Stimulated activated CD4-positive, alpha-beta T cell treated with anti-CD3 and anti-CD28 coated beads, TNF-alpha, amount 100 ng/mL, for 48 hours (primary cell): ENCODE data around the gene CFAP57.

Source experiments
- DNase-seq, 3 donors: peaks; one replicate each; pipeline ENCODE4 v3.0.0-alpha.2; 2020; ENCODE audit warnings: low read depth in 3 of 3

The CFAP57 gene

GRCh38 chr1:43255438-43256210 is 83.5 kb downstream of the CFAP57 start:
- no peak for DNase-seq

- DNase-seq = no peak
Observed at GRCh38 chr1:43256675-43257570, 84.8 kb downstream of the CFAP57 start.

- DNase-seq = no peak
Observed at GRCh38 chr1:43258370-43258769, 86.2 kb downstream of the CFAP57 start.

DNA sequence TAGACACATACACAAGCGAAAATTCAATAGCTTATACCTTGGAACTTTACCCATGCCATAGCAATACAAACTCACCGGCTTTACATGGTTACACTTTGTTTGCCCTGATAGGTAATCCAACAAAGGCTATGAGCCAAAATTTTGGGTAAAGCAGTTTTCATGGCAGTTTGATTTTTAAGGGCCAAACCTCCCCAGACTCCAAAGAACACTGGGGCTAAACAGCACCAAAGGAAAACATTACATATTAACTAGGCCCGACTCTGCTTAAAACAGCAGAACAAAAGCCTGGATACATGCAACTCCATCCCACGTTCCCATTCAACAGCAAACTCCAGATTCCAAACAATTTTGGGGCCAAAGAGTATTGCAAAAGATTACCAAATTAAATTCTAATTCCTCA is 93.3 kb downstream of the CFAP57 start:
- DNase-seq = no peak

DNA sequence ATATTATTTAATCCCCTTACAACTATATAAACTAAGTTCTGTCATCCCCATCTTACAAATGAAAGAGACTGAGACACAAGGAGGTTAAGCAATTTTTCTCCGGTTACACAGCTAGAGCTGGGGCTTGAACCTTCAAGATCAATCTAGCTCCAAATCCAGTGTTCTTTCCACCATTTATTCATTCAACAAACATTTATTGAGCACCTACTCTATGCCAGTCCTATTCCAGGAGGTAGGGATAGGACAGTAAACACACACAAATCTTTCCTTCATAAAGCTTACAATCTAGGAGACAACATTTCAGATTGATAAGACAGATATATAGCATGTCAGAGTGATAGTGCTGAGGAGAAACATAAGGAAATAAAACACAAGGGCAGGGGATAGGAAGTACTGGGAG is 94.8 kb downstream of the CFAP57 start:
- DNase-seq = no peak

DNA sequence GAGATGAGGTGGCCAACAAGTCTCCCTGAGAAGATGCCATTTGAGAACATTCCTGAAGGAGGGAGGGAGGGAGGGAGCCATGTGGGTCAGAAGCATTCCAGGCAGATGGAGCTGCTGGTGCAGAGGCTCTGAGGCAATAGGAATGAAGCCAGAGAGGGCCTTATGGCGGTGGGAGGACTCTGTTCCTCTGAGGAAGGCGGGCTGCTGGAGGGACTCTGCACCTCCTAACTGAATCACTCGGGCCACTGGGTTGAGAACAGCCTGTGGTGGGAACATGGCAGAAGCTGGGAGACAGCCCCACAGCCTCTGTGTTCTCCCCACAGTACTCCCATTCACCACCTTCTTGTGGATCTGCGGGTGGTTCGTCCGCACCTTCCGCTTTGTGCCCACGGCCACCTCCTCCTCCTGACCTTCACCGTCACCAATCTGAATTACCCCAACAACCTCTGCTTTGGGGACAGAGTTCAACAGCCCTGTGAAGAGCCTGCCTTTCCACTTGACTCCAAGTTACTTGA is 95.2 kb downstream of the CFAP57 start:
- DNase-seq = no peak

DNA sequence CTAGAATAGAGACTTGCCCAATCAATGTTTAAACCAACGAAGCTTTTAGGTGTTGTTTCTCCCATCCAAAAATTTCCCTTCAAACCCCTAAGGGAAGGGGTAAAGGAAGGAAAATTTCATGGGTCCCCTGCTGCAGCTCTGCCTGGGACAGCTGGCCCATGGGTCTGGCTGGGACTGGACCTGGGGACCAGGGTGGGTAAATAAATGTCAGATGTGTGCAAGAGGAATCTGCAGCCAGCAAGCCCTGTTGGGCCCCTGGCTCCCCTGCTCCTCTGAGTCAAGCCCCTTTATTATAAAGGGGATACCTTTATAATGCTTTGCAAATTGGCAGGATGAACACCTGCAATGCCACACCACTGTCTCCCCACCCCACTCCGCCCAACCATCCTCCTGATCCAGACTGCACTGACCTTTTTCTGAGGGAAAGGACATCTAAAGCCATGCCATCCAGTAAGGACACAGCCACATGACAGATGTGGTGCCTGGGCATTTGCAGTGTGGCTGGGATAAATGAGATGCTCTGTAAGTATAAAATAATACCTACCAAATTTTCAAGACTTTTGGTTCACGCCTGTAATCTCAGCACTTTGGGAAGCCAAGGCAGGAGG is 95.8 kb downstream of the CFAP57 start:
- DNase-seq = no peak

- DNase-seq = no peak
Observed at GRCh38 chr1:43269627-43270375, 97.7 kb downstream of the CFAP57 start, which contains the start of gene TMEM125. Gene TMEM125, plus strand, starts transcription at chr1:43269983. Its CDS starts 2,740 bp downstream, at chr1:43272723.

DNA sequence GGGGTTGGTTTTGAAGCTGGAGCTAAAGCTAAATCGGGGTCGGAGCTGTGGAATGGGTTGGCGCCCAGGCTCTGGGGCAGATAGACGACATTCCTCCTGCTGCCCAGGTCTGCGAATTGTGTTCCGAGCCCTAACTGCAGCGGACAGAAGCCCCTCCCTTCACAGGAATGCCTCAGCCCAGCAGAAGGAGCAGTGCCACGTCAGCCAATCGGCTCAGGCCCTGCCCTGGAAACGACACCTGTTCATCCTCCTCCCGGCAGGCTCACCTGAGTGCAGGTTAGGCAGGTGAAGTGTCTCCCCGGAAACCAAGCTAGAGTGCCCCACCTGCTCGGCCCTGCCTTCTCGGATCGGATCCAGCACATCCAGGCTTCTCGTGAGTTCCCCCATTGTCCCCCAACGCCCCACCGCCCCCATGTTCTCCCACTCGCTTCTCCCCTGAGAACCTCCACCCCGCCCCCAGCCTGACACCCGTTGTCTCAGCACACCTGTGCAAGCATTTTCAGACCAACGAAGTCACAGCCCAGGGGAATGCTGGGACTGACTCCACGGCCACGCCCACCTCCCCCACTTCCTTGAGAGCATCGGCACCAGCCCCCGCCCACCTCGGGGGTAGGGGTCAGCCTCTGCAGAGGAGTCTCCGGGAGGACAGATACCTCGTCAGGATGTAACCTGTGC is 98.4 kb downstream of the CFAP57 start:
- peak in 1 of 3 donors; percentile 15 for DNase-seq

- no peak for DNase-seq
Observed at GRCh38 chr1:43271186-43272118, 99.3 kb downstream of the CFAP57 start.

GRCh38 chr1:43272161-43272560 is 100.0 kb downstream of the CFAP57 start:
- DNase-seq = no peak

DNA sequence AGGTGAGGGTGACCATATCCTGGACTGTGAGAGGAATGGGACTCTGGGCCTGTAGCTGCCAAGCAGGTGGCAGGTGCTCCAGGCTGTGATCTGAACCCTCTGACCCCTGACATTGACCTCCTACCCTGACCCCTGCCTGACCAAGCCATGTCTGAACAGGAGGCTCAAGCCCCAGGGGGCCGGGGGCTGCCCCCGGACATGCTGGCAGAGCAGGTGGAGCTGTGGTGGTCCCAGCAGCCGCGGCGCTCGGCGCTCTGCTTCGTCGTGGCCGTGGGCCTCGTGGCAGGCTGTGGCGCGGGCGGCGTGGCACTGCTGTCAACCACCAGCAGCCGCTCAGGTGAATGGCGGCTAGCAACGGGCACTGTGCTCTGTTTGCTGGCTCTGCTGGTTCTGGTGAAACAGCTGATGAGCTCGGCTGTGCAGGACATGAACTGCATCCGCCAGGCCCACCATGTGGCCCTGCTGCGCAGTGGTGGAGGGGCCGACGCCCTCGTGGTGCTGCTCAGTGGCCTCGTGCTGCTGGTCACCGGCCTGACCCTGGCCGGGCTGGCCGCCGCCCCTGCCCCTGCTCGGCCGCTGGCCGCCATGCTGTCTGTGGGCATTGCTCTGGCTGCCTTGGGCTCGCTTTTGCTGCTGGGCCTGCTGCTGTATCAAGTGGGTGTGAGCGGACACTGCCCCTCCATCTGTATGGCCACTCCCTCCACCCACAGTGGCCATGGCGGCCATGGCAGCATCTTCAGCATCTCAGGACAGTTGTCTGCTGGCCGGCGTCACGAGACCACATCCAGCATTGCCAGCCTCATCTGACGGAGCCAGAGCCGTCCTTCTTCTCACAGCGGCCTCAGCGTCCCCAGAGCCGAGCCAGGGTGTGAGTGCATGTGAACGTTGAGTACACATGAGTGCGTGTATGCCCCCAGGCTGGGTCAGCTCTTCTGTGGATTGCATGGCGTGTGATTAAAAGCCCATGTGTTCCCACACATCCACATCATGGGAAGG is 100.7 kb downstream of the CFAP57 start:
- DNase-seq = no peak

GRCh38 chr1:43273708-43274107 is 101.6 kb downstream of the CFAP57 start:
- no peak for DNase-seq

DNA sequence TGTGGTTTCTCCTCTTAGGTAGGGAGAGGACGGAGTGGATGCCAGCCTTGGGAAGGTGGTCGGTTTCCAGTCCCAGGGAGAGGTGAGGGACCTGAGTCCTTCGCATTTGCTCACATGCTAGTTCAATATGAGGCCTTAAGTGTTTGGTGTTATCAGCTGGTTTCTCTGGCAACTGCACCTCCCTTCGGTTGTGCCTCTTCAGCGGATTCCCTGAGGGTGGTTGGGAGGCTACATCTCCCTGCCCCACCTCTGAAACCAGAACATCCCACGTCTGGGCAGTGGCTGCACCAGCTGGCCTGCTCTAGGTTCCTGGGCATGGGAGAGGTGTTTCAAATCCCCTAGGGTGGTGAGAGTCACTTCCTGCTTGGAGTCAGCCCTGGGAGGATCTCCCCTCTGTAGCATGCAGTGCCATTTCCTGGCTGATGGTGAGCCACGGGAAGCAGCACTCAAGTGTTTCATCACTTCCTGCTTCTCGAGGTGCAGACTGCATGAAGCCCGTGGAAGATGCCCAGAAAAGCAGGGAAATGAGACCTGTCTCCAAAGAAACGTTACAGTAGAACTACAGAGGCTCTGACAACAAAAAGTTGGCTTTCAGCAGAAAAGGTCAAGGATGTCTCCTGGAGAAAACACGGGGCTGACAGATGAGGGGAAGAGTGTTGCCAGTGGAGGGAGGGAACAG is 102.1 kb downstream of the CFAP57 start:
- DNase-seq = peak; percentile 7 to 20 (median 15)

GRCh38 chr1:43274804-43275180 is 102.7 kb downstream of the CFAP57 start:
- no peak for DNase-seq

- DNase-seq = no peak
Observed at GRCh38 chr1:43275826-43276620, 103.9 kb downstream of the CFAP57 start.

- no peak for DNase-seq
Observed at GRCh38 chr1:43276673-43277072, 104.5 kb downstream of the CFAP57 start.
